Activated T-cell treated with anti-CD3 and anti-CD28 coated beads for 1 hour (primary cell): ENCODE data around the gene SPHK1.

Source experiments
- DNase-seq: peaks from one replicate; pipeline ENCODE4 v3.0.0-alpha.2; 2020; ENCODE audit warnings: low read depth

The SPHK1 gene

GRCh38 chr17:76363107-76363842, 21.1 kb upstream of the SPHK1 start:
- DNase-seq = no peak

DNA sequence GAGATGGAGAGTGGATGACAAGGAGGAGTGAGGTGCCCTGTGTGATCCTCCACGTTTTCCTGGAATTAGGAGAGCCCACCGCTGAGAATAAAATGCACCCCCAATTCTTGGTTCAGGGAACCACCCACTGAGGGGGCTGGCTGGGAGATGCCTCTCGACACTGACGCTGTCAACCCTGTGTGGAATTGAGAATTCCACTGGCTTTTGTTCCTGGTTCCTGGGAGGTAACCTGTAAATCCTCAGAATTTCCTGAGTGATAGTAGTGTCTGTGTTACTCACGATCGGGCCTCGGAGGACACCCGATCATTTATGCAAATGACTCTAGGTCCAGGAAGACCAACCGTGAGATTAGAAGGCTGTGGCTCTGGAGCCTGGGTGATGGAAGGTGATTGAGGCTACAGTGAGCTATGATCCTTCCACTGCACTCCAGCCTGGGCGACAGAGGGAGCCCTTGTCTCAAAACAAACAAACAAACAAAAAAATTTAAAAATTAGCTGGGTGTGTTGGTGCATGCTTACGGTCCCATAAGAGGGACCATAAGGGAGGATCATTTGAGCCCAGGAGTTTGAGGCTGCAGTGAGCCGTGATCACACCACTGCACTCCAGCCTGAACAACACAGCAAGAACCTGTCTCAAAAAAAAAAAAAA, 19.0 kb upstream of the SPHK1 start:
- no peak for DNase-seq

- no peak for DNase-seq
These were observed 18.2 kb upstream of the SPHK1 start for GRCh38 chr17:76366247-76366646.

DNA sequence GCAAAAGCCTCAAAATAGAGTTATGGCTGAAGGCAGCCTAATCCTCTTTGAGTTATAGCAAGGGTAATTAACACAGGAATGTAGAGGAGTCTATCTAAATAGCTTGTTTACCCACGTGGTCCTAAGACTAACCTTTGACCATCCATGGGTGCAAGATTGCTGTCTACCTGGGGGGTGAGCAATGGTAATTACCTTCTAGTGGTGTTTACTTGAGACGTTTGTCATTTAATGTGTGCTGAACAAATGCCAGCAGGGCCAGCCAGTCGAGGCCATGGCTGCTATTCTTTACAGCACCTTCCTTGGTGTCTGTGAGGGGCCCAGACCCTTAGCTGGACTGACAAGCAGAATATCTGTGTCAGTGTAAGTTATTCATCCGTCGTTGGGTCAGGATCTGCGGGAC, 16.8 kb upstream of the SPHK1 start:
- no peak for DNase-seq

GRCh38 chr17:76368545-76368944, 15.9 kb upstream of the SPHK1 start:
- no peak for DNase-seq

DNA sequence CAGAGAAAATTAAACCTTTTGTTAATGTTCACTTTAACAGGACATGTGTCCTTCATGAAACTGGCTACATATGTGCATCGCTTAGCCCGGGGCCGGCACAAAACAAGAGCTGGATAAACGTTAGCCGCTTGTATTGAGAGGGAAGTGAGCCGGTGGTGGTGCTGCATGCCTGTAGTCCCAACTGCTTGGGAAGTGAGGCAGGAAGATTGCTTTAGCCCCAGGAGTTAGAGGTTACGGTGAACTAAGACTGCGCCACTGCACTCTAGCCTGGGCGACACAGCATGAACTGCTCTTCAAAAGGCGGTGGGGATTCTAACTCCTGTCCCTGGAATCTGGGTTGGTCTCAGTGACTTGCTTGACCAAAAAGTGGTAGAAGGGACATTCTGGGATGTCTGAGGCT, 15.0 kb upstream of the SPHK1 start:
- no peak for DNase-seq

GRCh38 chr17:76369804-76370203, 14.6 kb upstream of the SPHK1 start:
- DNase-seq = no peak

- DNase-seq = no peak
These were observed 14.0 kb upstream of the SPHK1 start for GRCh38 chr17:76370261-76370993.

GRCh38 chr17:76371656-76372628, 12.5 kb upstream of the SPHK1 start:
- no peak for DNase-seq

- DNase-seq = no peak
These were observed 7.9 kb upstream of the SPHK1 start for GRCh38 chr17:76376318-76377133.

- no peak for DNase-seq
These were observed 5.7 kb upstream of the SPHK1 start for GRCh38 chr17:76378548-76379274.

DNA sequence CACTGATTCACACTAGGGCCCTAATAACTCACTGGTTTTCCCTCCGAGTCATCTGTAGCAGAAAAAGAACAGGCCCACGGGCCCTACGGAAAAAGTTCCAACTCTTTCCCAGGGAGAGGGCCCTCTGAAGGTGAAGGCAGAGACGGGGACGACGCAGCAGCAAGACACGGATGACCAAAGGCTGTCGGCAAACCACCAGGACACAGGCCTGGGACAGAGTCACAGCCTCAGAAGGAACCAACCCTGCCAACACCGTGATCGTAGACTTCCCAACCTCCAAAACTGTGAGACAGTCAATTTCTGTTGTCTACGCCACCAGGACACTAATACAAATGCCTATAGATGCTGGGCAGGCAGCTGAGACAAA, 5.2 kb upstream of the SPHK1 start:
- no peak for DNase-seq

- DNase-seq = no peak
These were observed 4.6 kb upstream of the SPHK1 start for GRCh38 chr17:76379646-76380376.

- DNase-seq = no peak
These were observed 2.6 kb upstream of the SPHK1 start for GRCh38 chr17:76381633-76382350.

- no peak for DNase-seq
These were observed 2.0 kb upstream of the SPHK1 start for GRCh38 chr17:76382351-76382802.

DNA sequence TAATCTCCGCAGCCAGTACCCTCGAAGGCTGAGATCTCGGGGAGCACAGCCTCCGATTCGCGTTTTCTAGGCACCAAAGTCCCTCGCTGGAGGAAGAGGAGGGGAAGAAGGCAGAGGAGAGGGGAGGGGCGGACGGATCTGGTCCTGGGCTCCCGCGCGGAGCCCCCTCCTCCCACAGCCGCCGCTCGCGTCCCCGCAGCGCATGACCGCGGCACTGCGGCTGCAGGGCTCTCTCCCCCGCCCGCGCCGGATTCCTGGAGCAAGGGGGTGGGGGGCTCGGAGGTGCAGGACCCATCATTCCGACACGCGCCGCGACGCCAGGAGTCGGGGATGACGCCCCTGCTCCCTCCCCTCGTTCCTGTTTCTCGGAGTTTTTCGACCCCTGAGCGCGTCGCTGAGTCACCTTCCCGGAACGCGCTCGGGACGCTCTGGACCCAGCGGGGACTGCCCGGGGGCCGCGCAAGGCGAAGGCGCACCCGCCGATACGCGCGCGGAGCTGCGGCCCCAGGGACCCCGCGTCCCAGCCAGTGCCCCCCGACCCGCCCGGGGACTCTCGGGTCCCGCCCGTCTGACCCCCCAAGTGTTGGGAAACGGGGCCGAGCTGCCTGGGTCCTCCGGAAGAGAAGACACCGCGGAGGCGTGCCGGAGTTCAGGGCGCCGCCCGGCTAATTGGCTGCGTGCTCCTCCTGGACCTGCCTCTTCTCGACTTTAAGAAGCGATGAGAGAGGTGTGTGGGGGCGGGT, 1.4 kb upstream of the SPHK1 start:
- peak; percentile 42 for DNase-seq

GRCh38 chr17:76383546-76384221, 725 bp upstream of the SPHK1 start:
- peak; percentile 22 for DNase-seq
